Lung microvascular endothelial cell (primary cell): ENCODE measurements around the gene LRRC2. TPM values are rescaled to one million over a fixed set of nuclear protein-coding genes. Genes with fewer than 3 reads are reported as not detected.
"Not testable (repeated sequence)": the region's sequence is repeated elsewhere in the genome, so short reads cannot be mapped to it uniquely, and the experiment has no call there.

ENCODE experiments used
- DNase-seq, 2 donors: peaks; one replicate each; pipeline versions ENCODE4 v3.0.0 to v3.0.0-alpha.2; 2010; ENCODE audit warnings: low read depth in 2 of 2
- total RNA-seq: library from RNA; depleted of rRNA; stranded (reverse); fragments of >200 nt; gene quantifications from 2 replicates; pipeline ENCODE4 v1.2.1, GENCODE V29; 2014

Gene LRRC2
- total RNA-seq, 1 donor from 2014 or later, result under 0.01 TPM

DNA sequence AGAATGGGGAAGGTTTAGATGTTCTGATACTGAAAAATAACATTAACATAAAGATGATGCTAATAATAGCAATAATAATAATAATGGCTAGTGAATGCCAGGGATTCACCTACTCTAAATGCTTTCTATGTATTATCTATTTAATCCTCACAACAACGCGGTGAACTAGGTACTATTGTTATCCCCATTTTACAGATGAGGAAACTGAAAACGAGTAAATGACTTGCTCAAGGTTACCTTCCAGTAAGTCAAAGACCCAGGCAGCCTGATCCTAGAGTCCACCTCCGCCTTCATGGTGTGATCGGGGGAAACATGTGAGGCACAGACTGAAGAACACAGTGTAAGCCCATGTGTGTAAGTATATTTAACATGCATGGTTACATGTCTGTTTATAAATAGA lies 30.4 kb downstream of the LRRC2 start:
- no peak for DNase-seq

DNA sequence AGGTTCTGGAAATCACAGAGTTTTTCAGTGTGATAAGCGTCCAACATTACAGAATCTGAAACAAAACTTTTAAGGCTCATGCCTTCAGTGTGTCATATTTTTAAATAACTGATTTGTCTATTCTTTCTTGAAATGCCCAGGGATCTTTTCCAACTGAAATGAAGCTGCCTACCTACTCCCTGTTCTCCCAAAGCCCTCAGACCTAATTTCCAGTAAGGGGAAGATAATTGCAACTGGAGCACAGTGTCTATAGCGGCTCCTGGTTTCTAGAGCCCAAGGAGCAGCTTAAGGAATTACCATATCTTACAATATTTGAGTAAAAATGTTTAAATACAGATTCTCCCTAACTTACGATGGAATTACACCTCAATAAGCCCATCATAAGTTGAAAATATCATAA lies 33.0 kb downstream of the LRRC2 start:
- no peak for DNase-seq

DNA sequence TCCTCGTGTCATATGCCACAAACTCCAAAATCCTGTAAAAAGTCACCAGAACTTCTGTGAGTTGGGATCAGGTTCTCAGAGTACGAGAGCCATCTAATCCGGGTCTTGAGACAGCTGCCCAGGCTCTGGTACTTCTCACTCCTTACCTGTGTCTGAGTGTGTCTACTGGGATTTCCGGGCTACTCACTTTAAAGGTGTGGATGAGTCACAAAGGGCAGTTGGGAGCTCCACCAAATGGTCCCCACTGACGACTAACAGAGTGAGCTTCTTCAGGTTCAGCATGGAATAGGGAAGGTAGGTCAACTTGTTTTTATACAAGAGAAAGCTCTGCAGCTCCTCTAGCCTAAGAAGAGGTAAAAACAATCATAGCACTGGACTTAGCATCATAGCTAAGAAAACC lies 38.9 kb downstream of the LRRC2 start:
- DNase-seq, result no peak

DNA sequence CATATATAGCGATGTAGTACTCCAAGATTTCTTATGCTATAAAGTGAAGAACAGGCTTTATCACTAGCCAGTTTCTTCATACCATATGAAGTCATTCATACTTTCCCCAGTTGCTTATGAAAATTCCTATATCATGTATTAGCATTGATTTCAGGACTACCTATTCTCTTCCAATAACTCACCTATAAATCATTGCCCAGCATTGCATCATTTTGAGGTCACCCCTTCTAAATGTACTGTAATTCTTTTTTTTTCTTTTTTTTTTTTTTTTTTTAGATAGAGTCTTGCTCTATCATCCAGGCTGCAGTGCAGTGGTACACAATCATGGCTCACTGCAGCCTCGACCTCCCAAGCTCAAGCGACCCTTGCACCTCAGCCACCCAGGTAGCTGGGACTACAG lies 41.3 kb downstream of the LRRC2 start:
- DNase-seq, result no peak

DNA sequence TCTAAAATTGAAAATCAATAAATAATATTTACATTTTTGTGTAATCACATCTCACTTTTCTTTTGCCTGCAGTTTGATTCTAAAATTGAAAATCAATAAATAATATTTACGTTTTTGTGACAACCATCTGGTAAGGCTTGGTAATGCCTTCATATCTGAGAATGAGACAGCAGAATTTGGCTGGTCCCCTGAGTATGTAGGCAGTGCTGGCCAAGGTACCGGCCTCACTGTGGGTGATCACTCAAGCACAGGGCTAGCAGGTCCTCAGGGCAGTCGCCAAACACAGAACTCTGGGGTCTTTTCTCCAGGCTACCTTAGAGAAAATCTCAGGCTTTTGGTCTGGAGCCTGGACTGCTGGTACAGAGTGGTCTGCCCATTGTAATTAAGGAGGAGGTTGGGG lies 42.1 kb downstream of the LRRC2 start:
- no peak for DNase-seq

DNA sequence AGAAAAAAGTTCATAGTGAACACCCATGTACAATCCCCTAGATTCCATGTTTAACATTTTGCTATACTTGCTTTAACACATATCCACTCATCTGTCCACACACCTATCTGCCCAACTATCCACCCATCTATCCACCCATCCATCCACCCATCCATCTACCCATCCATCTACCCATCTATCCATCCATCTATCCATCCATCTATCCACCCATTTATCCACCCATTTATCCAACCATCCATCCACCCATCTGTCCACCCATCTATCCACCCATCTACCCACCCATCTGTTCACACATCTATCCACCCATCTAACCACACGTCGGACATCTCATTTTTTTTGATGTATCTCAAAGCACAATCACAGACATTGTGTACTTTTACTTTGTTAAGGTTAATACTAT lies 42.5 kb downstream of the LRRC2 start:
- no peak for DNase-seq

DNA sequence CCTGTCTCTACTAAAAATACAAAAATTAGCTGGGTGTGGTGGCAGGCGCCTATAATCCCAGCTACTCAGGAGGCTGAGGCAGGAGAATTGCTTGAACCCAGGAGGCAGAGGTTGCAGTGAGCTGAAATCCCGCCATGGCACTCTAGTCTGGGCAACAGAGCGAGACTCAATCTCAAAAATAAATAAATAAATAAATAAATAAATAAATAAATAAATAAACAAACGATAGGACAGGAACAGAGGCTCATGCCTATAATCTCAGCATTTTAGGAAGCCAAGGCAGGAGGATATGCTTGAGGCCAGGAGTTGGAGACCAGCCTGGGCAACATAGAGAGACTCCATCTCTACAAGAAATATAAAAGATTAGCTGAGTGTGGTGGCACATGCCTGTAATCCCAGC lies 43.9 kb downstream of the LRRC2 start:
- not testable (repeated sequence) for DNase-seq

DNA sequence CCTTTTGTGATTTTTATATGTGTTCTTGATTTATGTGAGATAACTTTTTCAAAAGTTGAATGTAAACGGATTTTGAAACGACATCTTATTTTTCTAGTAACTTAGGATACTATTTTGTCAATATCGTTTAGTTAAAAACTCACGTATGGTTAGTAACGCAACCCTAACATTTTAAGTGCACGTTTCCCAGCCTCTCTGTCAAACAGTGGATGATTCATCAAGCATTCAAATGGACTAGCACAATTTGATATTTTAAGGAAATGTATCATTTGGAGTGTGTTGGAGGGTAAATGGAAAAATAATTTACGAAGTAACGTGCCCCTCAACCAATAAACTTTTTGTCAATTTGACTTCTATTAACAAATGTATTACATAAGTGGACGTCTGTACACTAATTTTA lies 45.0 kb downstream of the LRRC2 start:
- peak in 1 of 2 donors; percentile 74 for DNase-seq

DNA sequence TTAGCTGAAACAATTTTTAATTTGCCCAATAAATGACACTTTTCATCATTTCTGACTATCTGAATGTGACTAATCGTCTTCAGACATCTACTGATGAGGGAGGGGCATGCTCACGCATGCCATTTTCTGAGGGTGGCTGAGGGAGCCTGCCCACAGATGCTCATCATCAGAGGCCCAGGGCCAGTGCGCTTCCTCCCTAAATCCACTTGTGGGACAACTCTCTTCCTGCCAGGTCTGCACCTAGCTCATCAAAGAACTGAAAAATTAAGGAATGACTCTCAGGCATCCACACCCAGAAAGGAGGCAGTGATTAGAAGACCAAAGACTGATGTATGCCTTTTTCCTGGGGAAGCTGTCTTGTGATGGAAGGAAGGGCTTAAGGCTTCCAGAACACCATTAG lies 45.6 kb downstream of the LRRC2 start:
- DNase-seq, result peak in 1 of 2 donors; percentile 56

DNA sequence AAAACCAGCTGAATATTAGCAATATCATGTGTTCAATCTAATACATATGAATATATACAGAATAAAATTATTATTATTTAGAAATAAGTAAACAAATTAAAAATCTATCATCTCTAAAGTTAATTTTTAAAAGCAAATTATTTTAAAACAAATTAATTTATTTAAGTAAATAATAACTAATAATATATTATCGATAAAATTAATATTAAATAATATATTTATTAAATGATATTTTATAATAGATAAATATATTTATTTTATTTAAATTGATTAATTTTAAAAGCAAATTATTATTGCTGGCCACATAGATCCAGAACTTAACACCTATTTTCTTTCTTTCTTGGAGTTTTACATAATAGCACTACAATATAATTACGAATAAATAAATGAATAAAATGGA lies 46.1 kb downstream of the LRRC2 start:
- no peak for DNase-seq

DNA sequence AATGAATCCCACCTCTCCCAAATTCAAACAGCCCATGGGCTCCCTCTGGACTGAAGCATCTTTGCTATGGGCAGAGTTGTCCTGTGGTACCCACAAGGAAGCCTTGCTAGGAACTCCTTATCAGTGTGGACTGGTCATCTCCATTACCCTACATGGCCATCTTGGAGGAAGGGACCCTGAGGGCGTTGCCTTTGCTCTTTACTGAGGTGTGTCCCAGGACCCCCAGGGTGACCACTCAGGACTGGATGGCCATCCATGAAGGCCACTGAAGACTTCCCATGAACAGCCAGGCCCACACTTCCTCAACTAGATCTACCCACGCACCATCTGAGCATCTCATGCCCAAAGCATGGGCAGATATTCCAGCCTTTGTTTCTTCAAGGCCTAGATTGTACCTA lies 48.3 kb downstream of the LRRC2 start:
- no peak for DNase-seq

DNA sequence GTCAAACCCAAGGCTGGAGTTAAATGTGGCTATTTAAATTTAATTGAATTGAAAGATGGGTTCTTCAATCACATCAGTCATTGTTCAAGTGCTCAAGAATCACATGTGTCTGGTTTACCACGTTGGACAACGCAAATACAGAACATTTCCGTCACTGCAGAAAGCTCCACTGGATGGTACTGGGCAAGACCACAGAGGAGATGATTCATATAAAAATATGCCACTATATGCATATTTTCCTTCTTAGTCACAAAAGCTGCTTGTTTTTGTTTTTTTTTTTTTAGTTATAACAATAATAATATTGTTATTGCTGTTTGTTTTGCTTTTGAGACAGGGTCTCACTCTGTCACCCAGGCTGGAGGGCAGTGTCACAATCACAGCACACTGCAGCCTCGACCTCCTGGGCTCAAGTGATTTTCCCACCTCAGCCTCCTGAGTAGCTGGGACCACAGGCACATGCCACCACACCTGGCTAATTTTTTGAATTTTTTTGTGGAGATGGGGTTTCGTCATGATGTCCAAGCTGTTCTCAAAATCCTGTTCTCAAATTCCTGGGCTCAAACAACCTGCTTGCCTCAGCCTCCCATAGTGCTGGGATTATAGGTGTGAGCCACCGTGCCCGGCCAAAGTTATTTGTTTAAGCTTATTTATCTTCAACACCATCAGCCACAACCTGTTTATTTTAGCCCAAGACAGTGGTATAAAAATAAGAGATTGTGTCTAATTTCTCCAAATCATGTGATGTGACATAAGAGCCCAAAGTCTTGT lies 48.9 kb downstream of the LRRC2 start:
- DNase-seq, result peak; percentile 59 to 89

DNA sequence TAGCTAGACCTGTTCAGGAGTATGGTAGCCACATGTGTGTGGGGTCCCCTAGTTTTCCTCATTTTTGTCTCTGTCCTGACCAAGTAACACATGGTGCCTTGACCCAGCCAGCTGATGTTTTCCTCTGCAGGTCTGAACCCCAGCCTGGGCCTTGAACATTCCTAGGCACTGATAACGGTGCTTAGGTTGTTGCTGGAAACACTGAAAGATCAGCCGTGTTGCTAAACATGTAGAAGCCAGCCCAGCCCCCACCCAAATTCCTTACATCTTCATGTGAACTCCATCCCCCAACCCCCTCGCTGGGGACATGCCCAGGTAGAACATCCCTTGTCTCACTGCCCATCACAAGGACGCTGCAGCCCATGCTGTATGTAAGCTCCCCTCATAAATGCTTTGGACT lies 49.6 kb downstream of the LRRC2 start:
- DNase-seq, result no peak

DNA sequence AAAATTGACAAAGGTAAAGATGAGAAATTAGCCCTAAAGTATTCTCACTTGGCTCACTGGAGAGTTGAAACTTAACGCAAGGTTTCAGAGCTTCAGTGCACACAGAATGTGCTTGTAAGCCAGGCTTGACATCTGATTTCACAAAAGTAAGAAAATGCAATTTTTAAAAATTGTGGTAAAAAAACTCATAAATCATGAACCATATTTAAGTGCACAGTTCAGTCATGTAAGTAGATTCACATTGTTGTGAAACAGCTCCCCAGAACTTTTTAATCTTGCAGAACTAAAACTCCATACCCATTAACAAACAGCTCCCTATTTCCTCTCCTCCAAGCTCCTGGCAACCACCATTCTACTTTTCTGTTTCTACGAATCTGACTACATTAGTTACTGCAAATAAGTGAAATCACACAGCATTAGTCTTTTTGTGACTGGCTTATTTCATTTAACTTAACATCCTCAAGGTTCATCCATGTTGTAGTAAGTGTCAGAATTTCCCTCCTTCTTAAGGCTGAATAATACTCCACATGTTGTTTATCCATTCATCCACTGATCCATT lies 53.8 kb downstream of the LRRC2 start:
- no peak for DNase-seq

DNA sequence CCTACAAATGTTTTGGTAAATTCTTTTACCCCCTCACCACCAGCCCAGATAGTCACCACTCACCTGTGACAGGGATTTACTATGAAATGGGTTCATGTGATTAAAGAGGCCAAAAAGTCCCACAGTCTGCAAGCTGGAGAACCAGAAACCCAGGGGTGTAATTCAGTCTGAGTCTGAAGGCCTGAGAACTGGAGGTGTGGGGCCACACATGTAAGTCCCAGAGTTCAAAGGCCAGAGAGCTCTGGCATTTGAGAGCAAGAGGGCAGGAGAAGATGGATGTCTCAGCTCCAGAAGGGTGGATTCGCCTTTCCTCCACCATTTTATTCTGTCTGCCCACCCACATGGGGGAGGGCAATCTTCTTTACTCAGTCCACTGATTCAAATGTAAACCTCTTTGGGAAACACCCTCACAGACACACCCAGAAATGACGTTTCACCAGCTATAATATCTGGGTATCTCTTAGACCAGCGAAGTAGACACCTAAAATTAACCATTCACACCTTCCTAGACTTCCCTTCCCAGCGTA lies 56.4 kb downstream of the LRRC2 start:
- DNase-seq, result no peak

DNA sequence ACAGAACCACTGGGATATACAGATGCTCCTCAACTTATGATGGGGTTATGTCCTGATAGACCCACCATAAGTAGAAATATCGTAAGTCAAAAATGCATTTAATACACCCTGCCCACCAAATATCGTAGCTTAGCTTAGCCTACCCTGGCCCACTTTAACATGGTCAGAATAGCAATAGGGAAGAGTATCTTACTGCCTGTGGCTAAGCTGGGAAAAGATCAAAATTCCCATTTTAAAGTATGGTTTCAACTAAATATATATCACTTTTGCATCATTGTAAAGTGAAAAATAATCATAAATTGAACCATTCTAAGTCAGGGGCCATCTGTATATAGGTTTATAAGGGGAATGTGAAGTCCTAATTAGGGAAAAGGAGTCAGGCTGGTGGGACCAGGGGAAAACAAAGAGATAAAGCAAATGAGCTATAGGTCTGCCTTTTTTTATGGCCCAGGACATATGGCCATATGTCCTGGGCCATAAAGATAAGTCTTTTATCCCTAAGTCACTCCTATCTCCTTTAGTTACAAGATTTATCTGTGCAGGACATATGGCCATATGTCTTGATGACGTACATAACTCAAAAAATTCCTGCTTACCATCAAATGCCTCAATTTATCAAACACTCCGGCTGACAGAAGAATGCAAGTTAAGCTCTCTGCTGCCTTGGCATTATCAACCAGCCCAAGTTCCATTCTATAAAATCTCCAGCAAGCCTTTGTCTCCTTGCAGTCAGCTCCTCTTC lies 57.1 kb downstream of the LRRC2 start:
- DNase-seq, result no peak

DNA sequence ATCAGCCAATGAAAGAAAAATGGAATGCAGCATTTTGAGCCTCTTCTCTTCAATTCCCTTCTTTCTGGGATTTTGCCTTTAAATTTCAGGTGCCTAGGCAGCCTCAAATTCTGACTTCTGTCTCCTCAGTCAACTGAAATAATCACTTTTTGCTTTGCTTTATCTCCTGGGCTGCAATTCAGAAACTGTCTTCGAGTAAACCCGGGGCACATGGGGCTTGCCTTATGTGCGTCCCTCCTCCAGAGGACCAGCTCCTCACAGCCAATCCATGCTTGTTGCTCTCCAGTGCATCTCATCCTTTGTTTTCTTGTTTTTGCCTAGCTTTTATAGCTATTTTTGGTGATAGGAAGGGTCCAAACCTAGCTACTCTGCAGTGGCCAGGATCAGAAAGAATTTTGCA lies 59.6 kb downstream of the LRRC2 start:
- DNase-seq, result no peak

DNA sequence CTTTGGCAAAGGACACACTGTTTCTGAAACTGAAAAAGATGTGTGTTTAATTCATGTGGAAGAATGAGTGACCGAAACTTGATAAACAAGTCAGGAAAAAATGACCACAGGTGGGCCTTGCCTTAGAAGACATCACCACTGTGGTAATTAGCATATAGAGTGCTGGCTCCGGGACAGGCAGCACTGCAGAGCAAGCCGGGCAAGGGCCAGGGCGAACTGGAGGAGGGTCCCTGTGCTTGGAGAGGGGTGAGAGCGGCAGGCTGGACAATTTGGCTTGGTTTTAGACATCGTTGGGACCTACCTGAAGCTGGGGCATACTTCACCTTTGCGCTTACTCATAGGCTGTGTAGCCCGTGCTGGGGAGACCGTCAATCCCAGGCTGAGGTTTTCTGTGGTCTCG lies 60.1 kb downstream of the LRRC2 start:
- DNase-seq, result no peak

DNA sequence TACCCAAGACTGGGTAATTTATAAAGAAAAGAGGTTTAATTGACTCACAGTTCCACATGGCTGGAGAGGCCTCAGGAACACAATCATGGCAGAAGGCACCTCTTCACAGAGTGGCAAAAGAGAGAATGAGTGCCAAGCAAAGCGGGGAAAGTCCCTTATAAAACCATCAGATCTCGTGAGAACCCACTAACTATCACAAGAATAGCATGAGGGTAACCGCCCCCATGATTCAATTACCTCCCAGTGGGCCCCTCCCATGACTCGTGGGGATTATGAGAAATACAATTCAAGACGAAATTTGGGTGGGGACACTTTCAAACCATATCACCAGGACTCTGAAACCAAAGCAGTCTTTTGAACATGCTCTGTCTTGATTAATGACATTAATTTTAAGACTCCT lies 61.3 kb downstream of the LRRC2 start:
- no peak for DNase-seq

DNA sequence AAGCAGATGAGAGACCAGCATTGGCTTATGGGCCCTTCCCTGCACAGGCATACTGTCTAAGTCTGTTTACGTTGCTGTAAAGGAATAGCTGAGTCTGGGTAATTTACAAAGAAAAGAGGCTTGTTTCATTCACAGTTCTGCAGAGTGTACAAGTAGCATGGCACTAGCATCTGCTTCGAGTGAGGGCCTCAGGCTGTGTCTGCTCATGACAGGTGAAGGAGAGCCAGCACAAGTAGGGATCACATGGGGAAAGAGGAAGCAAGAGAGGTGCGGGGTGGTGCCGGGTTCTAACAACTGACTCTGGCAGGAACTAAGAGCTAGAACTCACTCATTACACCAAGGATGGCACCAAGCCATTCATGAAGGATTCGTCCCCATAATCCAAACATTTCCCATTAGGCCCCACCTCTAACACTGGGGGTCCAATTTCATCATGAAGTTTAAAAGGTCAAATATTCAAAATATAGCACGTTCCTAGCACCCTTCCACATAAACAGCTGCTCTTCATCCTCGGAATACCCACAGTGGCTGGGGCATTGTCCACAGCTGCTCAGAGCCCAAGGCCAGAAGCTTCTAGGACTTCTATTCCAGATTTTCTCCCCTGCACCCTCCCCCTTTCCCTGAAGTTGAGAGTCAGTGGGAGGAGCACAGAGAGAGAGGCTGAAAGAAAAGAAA lies 62.8 kb downstream of the LRRC2 start:
- DNase-seq, result no peak

DNA sequence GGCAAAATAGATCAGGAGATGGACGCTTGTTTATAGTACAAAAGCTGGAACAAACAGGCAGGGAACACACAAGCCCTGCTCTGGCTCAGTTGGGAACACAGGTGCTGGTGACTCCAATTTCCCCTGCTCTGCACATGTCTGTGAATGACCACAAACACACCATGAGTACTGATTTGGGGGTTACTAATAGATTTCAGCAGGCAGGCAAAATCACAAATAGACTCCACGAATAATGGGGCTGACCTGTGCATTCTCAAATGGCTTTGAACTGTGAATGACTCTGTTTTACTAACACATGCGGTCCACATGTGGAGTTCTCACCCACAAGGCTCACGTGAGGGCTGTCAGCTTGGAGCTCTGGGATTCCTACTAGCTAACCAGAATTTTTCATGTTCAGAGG lies 64.4 kb downstream of the LRRC2 start:
- no peak for DNase-seq
